Measurements from ENCODE around the gene GCLC. TPM values are rescaled to one million over a fixed set of nuclear protein-coding genes. Genes with fewer than 3 reads are reported as not detected.

Gene GCLC
- total and polyA plus RNA-seq, 9 of the 15 experiments (the other 6 are each of a cell fraction or from before 2014, with no cell fraction given): 3.9 to 20.0 (median 9.4) TPM

DNA sequence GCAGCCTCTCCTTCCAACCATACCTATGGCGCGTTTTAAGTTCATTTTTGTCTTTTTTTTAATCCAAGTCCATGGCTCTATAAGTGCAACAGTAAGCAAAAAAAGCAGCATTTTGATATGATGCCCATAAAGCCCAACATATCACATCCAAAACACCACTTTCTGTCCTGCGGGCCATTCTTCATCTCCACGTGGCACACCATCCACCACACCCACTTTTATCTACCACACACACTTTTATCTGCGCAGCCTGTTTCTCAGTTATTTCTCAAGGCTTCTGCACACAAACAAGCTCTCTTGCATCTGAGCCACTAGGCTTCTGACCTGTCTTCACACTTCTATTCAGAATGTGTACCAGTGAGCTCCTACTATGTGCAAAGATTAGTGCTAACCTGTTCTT lies 5.3 kb downstream of the GCLC start (continued):
- TF ChIP-seq, protein P1, sequence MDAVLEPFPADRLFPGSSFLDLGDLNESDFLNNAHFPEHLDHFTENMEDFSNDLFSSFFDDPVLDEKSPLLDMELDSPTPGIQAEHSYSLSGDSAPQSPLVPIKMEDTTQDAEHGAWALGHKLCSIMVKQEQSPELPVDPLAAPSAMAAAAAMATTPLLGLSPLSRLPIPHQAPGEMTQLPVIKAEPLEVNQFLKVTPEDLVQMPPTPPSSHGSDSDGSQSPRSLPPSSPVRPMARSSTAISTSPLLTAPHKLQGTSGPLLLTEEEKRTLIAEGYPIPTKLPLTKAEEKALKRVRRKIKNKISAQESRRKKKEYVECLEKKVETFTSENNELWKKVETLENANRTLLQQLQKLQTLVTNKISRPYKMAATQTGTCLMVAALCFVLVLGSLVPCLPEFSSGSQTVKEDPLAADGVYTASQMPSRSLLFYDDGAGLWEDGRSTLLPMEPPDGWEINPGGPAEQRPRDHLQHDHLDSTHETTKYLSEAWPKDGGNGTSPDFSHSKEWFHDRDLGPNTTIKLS (IDR thresholded peaks at IDR 0.05; ENCODE audit: borderline replicate concordance, low read depth): peak; percentile 35; the same call in 1 of the 2 replicates
- no peak for TF ChIP-seq ARNT (IDR thresholded peaks at IDR 0.05)
- peak; percentile 63 for TF ChIP-seq TCF3 (CRISPR knock-in tag; IDR thresholded peaks at IDR 0.05)
- peak; percentile 51 to 57 for TF ChIP-seq NRF1 (conservative IDR thresholded peaks at IDR 0.05 in 1 of 2, IDR thresholded peaks at IDR 0.05 in 1 of 2)
- 0 out of 4 replicates have a peak, but pooled peaks have one; percentile 22 to 36 for TF ChIP-seq TRIM24 (IDR thresholded peaks at IDR 0.05)

DNA sequence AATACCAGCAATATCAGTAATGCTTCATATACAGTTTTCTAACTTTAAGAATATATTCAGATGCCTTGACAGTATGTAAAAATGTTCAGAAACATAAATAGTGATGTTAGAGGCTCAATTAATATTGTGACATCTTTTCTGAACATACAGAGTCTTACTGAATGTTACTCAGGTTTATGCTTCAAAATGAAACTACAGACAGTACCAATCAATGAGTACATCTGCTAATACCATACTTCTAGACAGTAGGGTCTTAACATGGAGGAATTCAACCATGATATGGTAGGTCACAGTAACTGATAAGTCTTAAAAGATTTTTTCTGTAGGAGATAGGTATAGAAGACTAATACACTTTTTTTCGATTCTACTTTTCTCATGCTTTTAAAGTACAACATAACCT lies 8.3 kb downstream of the GCLC start:
- no peak overlapping the region for H3K9ac ChIP-seq (ENCODE audit: insufficient read depth in 1 of 2, low read depth in 2 of 2, low read length in 2 of 2)
- no peak overlapping the region for H2AFZ ChIP-seq (ENCODE audit: low read depth, low read length)
- H3K4me1 ChIP-seq (replicated peaks in 1 of 2; ENCODE audit: control insufficient read depth in 2 of 2, insufficient read depth in 2 of 2, low read length in 2 of 2): peaks cover 4 to 32% of the 10 kb centered on the region in 2 experiments; a peak in 4 of 5 replicates
- no peak overlapping the region for H3K4me3 ChIP-seq
- ChIA-PET POLR2A (no interaction called here), CTCF (ENCODE audit: low intra/inter-chr PET ratio) (no interaction called here)
- no peaks in the 10 kb centered on the region for H3K27me3 ChIP-seq (ENCODE audit: control insufficient read depth in 2 of 2, insufficient read depth in 2 of 2, low read length in 2 of 2)
- no peak for ATAC-seq
- no peaks in the 10 kb centered on the region for H3K9me1 ChIP-seq (ENCODE audit: control insufficient read depth, insufficient read depth, low read length)
- no peak overlapping the region for H3K4me2 ChIP-seq (ENCODE audit: insufficient read depth, low read length)
- DNase-seq (ENCODE audit: extremely low read depth in 1 of 4, low spot score in 3 of 4): no peak
- 50% methylated on average over 1 of the region's 1 CpG for WGBS (ENCODE audit: insufficient coverage, low coverage, missing lambda C conversion rate)
- FAIRE-seq: no peak
- no peaks in the 10 kb centered on the region for H3K9me3 ChIP-seq (replicated peaks; ENCODE audit: control insufficient read depth, insufficient read depth, low read depth, low read length)
- peaks cover 5% of the 10 kb centered on the region; the same call in 1 of the 2 replicates for H4K20me1 ChIP-seq (replicated peaks; ENCODE audit: control insufficient read depth, insufficient read depth, low read length)
- intact Hi-C loops (cut with micrococcal nuclease) (no loop called here), in situ Hi-C loops (cut with MboI) (no loop called here)
- peaks cover 2% of the 10 kb centered on the region; the same call in 2 of the 3 replicates for H3K79me2 ChIP-seq (ENCODE audit: control insufficient read depth, insufficient read depth, low read length)
- H3K36me3 ChIP-seq (ENCODE audit: control insufficient read depth, insufficient read depth, low read length): no peaks in the 10 kb centered on the region
- no peak overlapping the region for H3K27ac ChIP-seq (ENCODE audit: extremely low read depth, low read depth, low read length)
- no TSS peak for BruUV-seq (replicated peaks)
- TF ChIP-seq DMBX1 (CRISPR knock-in tag; IDR thresholded peaks at IDR 0.05; ENCODE audit: borderline replicate concordance): no peak
- TF ChIP-seq, protein P2, sequence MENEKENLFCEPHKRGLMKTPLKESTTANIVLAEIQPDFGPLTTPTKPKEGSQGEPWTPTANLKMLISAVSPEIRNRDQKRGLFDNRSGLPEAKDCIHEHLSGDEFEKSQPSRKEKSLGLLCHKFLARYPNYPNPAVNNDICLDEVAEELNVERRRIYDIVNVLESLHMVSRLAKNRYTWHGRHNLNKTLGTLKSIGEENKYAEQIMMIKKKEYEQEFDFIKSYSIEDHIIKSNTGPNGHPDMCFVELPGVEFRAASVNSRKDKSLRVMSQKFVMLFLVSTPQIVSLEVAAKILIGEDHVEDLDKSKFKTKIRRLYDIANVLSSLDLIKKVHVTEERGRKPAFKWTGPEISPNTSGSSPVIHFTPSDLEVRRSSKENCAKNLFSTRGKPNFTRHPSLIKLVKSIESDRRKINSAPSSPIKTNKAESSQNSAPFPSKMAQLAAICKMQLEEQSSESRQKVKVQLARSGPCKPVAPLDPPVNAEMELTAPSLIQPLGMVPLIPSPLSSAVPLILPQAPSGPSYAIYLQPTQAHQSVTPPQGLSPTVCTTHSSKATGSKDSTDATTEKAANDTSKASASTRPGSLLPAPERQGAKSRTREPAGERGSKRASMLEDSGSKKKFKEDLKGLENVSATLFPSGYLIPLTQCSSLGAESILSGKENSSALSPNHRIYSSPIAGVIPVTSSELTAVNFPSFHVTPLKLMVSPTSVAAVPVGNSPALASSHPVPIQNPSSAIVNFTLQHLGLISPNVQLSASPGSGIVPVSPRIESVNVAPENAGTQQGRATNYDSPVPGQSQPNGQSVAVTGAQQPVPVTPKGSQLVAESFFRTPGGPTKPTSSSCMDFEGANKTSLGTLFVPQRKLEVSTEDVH (IDR thresholded peaks at IDR 0.05; ENCODE audit: low read depth, partially characterized antibody): no peak
- TF ChIP-seq, protein P3, sequence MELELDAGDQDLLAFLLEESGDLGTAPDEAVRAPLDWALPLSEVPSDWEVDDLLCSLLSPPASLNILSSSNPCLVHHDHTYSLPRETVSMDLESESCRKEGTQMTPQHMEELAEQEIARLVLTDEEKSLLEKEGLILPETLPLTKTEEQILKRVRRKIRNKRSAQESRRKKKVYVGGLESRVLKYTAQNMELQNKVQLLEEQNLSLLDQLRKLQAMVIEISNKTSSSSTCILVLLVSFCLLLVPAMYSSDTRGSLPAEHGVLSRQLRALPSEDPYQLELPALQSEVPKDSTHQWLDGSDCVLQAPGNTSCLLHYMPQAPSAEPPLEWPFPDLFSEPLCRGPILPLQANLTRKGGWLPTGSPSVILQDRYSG (tag; conservative IDR thresholded peaks at IDR 0.05; ENCODE audit: low read depth): no peak
- TF ChIP-seq, protein P4, sequence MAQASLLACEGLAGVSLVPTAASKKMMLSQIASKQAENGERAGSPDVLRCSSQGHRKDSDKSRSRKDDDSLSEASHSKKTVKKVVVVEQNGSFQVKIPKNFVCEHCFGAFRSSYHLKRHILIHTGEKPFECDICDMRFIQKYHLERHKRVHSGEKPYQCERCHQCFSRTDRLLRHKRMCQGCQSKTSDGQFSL (CRISPR knock-in tag; IDR thresholded peaks at IDR 0.05): no peak
- TF ChIP-seq, protein P4 (tag; IDR thresholded peaks at IDR 0.05): no peak
- no peak for TF ChIP-seq ZNF785 (CRISPR knock-in tag; IDR thresholded peaks at IDR 0.05)
- TF ChIP-seq FOXK2 (conservative IDR thresholded peaks at IDR 0.05 in 1 of 2, IDR thresholded peaks at IDR 0.05 in 1 of 2; ENCODE audit: low read depth in 2 of 2): no peak
- TF ChIP-seq SRSF3 (IDR thresholded peaks at IDR 0.05; ENCODE audit: insufficient read depth, low read length): no peak
- no peak for TF ChIP-seq EWSR1 (IDR thresholded peaks at IDR 0.05; ENCODE audit: borderline replicate concordance, low read depth, partially characterized antibody)
- TF ChIP-seq RBM25 (IDR thresholded peaks at IDR 0.05; ENCODE audit: low read depth, low read length, severe bottlenecking): no peak

Measured in K562 (cell line).